Skeletal muscle tissue (tissue), 4 donors: ENCODE measurements around the gene TAS2R13. TPM values are rescaled to one million over a fixed set of nuclear protein-coding genes. Genes with fewer than 3 reads are reported as not detected.

Experiments used
- H3K27ac ChIP-seq: one replicate; pipeline ENCODE4 v1.7.0; 2013; ENCODE audit warnings: mild to moderate bottlenecking, low read depth, low read length, inconsistent platforms
- H3K27me3 ChIP-seq, 3 donors: one replicate each; pipeline ENCODE4 v1.7.0; 2013; ENCODE audit warnings: low read length in 3 of 3; ENCODE audit not compliant: control insufficient read depth in 3 of 3, insufficient read depth in 3 of 3
- H3K36me3 ChIP-seq, 3 donors: one replicate each; pipeline ENCODE4 v1.7.0; 2013; ENCODE audit warnings: low read length in 3 of 3; ENCODE audit not compliant: control insufficient read depth in 3 of 3, insufficient read depth in 3 of 3
- H3K4me1 ChIP-seq, 3 donors: one replicate each; pipeline ENCODE4 v1.7.0; 2013; ENCODE audit warnings: low read length in 3 of 3, mild to moderate bottlenecking in 3 of 3; ENCODE audit not compliant: control insufficient read depth in 3 of 3, insufficient read depth in 3 of 3
- H3K4me3 ChIP-seq, 3 donors: one replicate each; pipeline ENCODE4 v1.7.0; 2013; ENCODE audit warnings: low read length in 3 of 3
- H3K9ac ChIP-seq, 3 donors: one replicate each; pipeline ENCODE4 v1.7.0; 2013; ENCODE audit warnings: low read length in 3 of 3, mild to moderate bottlenecking in 3 of 3, moderate library complexity in 2 of 3, low read depth in 1 of 3
- H3K9me3 ChIP-seq, 3 donors: one replicate each; pipeline ENCODE4 v1.7.0; 2013; ENCODE audit warnings: low read length in 3 of 3; ENCODE audit not compliant: control insufficient read depth in 3 of 3
- total RNA-seq: library from RNA; depleted of rRNA; stranded (reverse); fragments of >200 nt; gene quantifications from one replicate; pipeline ENCODE4 v1.2.3, GENCODE V29; 2014
- donor health status: Osteomylitis.

Gene TAS2R13
- total RNA-seq, 1 donor from 2014 or later, result 4.2 TPM

- Histone ChIP-seq H3K27ac (no peak within 1 kb of the TSS), H3K36me3 (no peaks in the 10 kb centered on the region), H3K4me1 (no peaks in the 10 kb centered on the region), H3K9ac (no peak within 1 kb of the TSS), H3K9me3 (no peaks in the 10 kb centered on the region), H3K4me3 (no peak within 1 kb of the TSS), H3K27me3 (no peaks in the 10 kb centered on the region)
Observed at GRCh38 chr12:10928746-10929286, 19.5 kb upstream of the TAS2R13 start, which contains the start of gene PRH2. Gene PRH2 (plus strand): TSS chr12:10929236. CDS start chr12:10929274, 38 bp downstream.

GRCh38 chr12:10926269-10926668, 16.9 kb upstream of the TAS2R13 start:
- Histone ChIP-seq H3K36me3 (no peaks in the 10 kb centered on the region), H3K9ac (no peak overlapping the region), H3K4me1 (no peaks in the 10 kb centered on the region), H3K27me3 (no peaks in the 10 kb centered on the region), H3K4me3 (no peak overlapping the region), H3K27ac (no peak overlapping the region), H3K9me3 (no peaks in the 10 kb centered on the region)

GRCh38 chr12:10919809-10920208, 10.4 kb upstream of the TAS2R13 start:
- no peak overlapping the region for H3K4me3 ChIP-seq
- no peak overlapping the region for H3K27ac ChIP-seq
- no peaks in the 10 kb centered on the region for H3K4me1 ChIP-seq
- H3K27me3 ChIP-seq, result no peaks in the 10 kb centered on the region
- H3K36me3 ChIP-seq, result no peaks in the 10 kb centered on the region
- no peak overlapping the region for H3K9ac ChIP-seq
- no peaks in the 10 kb centered on the region for H3K9me3 ChIP-seq

- Histone ChIP-seq H3K36me3 (no peaks in the 10 kb centered on the region), H3K9ac (no peak overlapping the region), H3K4me1 (no peaks in the 10 kb centered on the region), H3K27me3 (no peaks in the 10 kb centered on the region), H3K4me3 (no peak overlapping the region), H3K27ac (no peak overlapping the region), H3K9me3 (peaks cover 0 to 2% (median 0%) of the 10 kb centered on the region in 3 donors)
Observed at GRCh38 chr12:10910380-10910779, 1.0 kb upstream of the TAS2R13 start.

- no peaks in the 10 kb centered on the region for H3K36me3 ChIP-seq
- no peaks in the 10 kb centered on the region for H3K4me1 ChIP-seq
- H3K9ac ChIP-seq, result no peak overlapping the region
- H3K27ac ChIP-seq, result no peak overlapping the region
- H3K9me3 ChIP-seq, result peaks cover 0 to 11% (median 0%) of the 10 kb centered on the region in 3 donors
- H3K27me3 ChIP-seq, result no peaks in the 10 kb centered on the region
- H3K4me3 ChIP-seq, result no peak overlapping the region
Observed at GRCh38 chr12:10904686-10905085, 4.7 kb downstream of the TAS2R13 start.

GRCh38 chr12:10901427-10901826, 7.9 kb downstream of the TAS2R13 start:
- Histone ChIP-seq H3K9me3 (peaks cover 0 to 11% (median 0%) of the 10 kb centered on the region in 3 donors), H3K9ac (no peak overlapping the region), H3K4me3 (no peak overlapping the region), H3K27ac (no peak overlapping the region), H3K27me3 (no peaks in the 10 kb centered on the region), H3K4me1 (no peaks in the 10 kb centered on the region), H3K36me3 (peaks cover 0 to 2% (median 0%) of the 10 kb centered on the region in 3 donors)

- Histone ChIP-seq H3K27me3 (no peaks in the 10 kb centered on the region), H3K36me3 (peaks cover 0 to 2% (median 0%) of the 10 kb centered on the region in 3 donors), H3K9ac (no peak overlapping the region), H3K9me3 (peaks cover 0 to 10% (median 0%) of the 10 kb centered on the region in 3 donors), H3K4me1 (no peaks in the 10 kb centered on the region), H3K4me3 (no peak overlapping the region), H3K27ac (no peak overlapping the region)
Observed at GRCh38 chr12:10900972-10901371, 8.4 kb downstream of the TAS2R13 start.

GRCh38 chr12:10900530-10900929, 8.8 kb downstream of the TAS2R13 start:
- H3K27ac ChIP-seq, result no peak overlapping the region
- H3K9ac ChIP-seq, result no peak overlapping the region
- no peaks in the 10 kb centered on the region for H3K27me3 ChIP-seq
- no peak overlapping the region for H3K4me3 ChIP-seq
- H3K9me3 ChIP-seq, result peaks cover 0 to 9% (median 0%) of the 10 kb centered on the region in 3 donors
- no peaks in the 10 kb centered on the region for H3K4me1 ChIP-seq
- peaks cover 0 to 2% (median 0%) of the 10 kb centered on the region in 3 donors for H3K36me3 ChIP-seq

- Histone ChIP-seq H3K36me3 (peaks cover 0 to 3% (median 2%) of the 10 kb centered on the region in 3 donors), H3K4me1 (no peaks in the 10 kb centered on the region), H3K9ac (no peak overlapping the region), H3K27me3 (no peaks in the 10 kb centered on the region), H3K9me3 (no peaks in the 10 kb centered on the region), H3K4me3 (no peak overlapping the region), H3K27ac (no peak overlapping the region)
Observed at GRCh38 chr12:10896854-10897253, 12.5 kb downstream of the TAS2R13 start.

- no peak overlapping the region for H3K4me3 ChIP-seq
- no peaks in the 10 kb centered on the region for H3K27me3 ChIP-seq
- peaks cover 0 to 3% (median 0%) of the 10 kb centered on the region in 3 donors for H3K36me3 ChIP-seq
- no peaks in the 10 kb centered on the region for H3K9me3 ChIP-seq
- H3K4me1 ChIP-seq, result no peaks in the 10 kb centered on the region
- H3K9ac ChIP-seq, result no peak overlapping the region
- no peak overlapping the region for H3K27ac ChIP-seq
Observed at GRCh38 chr12:10891937-10892336, 17.4 kb downstream of the TAS2R13 start.
